ENCODE measurements around the gene TMUB2. TPM values are rescaled to one million over a fixed set of nuclear protein-coding genes. Genes with fewer than 3 reads are reported as not detected.

TMUB2 gene
- total and polyA plus RNA-seq, 2 of the 13 experiments (the other 11 are each of a cell fraction or from before 2014, with no cell fraction given): 26.9 to 50.8 TPM

DNA sequence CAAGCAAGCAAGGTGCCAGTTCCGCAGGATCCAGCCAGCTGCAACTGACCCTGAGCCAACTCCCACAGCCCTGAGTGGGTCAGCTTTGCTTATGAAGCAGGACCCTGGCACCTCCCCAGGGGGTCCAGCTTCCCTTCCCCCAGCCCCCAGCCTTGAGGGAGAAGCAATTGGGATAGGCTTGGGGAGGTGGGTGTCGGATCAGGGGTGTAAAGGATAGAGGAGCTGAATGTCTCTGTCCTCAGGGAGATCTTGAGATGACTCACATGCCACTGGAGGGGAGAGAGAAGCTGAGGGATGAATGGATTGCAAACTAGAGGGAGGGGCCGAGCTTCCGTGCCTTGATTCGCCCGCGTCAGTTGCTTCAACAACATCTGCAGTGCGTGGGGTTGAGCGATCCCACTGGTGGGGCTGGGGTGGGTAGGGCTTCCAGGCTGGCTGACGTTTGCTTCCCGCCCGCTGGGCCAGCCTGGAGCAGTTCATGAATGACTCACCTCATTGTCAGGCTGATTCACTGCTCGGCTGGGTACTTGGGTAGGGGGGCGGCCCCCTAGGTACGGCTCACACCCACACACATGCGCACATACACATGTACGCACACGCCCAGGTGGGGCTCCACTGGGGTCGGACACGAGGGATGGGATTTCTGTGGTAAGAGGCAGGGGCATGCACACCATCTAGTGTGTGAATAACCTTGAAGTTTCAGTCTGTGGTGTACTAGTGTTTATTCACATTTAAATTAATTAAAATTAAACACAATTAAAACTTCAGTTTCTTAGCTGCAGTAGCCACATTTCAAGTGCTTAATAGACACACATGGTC is 48.7 kb upstream of the TMUB2 start (continued):
- TF ChIP-seq, protein P1, sequence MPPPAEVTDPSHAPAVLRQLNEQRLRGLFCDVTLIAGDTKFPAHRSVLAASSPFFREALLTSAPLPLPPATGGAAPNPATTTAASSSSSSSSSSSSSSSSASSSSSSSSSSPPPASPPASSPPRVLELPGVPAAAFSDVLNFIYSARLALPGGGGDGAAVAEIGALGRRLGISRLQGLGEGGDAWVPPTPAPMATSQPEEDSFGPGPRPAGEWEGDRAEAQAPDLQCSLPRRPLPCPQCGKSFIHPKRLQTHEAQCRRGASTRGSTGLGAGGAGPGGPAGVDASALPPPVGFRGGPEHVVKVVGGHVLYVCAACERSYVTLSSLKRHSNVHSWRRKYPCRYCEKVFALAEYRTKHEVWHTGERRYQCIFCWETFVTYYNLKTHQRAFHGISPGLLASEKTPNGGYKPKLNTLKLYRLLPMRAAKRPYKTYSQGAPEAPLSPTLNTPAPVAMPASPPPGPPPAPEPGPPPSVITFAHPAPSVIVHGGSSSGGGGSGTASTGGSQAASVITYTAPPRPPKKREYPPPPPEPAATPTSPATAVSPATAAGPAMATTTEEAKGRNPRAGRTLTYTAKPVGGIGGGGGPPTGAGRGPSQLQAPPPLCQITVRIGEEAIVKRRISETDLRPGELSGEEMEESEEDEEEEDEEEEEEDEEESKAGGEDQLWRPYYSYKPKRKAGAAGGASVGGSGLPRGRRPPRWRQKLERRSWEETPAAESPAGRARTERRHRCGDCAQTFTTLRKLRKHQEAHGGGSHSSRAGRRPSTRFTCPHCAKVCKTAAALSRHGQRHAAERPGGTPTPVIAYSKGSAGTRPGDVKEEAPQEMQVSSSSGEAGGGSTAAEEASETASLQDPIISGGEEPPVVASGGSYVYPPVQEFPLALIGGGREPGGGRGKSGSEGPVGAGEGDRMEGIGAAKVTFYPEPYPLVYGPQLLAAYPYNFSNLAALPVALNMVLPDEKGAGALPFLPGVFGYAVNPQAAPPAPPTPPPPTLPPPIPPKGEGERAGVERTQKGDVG (CRISPR knock-in tag; IDR thresholded peaks at IDR 0.05; ENCODE audit: borderline replicate concordance): peak; percentile 69; the same call in 1 of the 2 replicates
- no peak for TF ChIP-seq ZNF33A (CRISPR knock-in tag; IDR thresholded peaks at IDR 0.05; ENCODE audit: borderline replicate concordance)
- TF ChIP-seq NCOR1 (IDR thresholded peaks at IDR 0.05; ENCODE audit: borderline replicate concordance, low read length): no peak
- peak; percentile 34 for TF ChIP-seq ZNF616 (CRISPR knock-in tag; IDR thresholded peaks at IDR 0.05; ENCODE audit: low read depth)
- TF ChIP-seq, protein P2, sequence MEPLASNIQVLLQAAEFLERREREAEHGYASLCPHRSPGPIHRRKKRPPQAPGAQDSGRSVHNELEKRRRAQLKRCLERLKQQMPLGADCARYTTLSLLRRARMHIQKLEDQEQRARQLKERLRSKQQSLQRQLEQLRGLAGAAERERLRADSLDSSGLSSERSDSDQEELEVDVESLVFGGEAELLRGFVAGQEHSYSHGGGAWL (CRISPR knock-in tag; IDR thresholded peaks at IDR 0.05): peak; percentile 70; the same call in 1 of the 2 replicates
- TF ChIP-seq ZNF614 (CRISPR knock-in tag; IDR thresholded peaks at IDR 0.05; ENCODE audit: borderline replicate concordance): peak; percentile 71
- no peak for TF ChIP-seq NKX3-1 (CRISPR knock-in tag; IDR thresholded peaks at IDR 0.05)
- TF ChIP-seq, protein P3, sequence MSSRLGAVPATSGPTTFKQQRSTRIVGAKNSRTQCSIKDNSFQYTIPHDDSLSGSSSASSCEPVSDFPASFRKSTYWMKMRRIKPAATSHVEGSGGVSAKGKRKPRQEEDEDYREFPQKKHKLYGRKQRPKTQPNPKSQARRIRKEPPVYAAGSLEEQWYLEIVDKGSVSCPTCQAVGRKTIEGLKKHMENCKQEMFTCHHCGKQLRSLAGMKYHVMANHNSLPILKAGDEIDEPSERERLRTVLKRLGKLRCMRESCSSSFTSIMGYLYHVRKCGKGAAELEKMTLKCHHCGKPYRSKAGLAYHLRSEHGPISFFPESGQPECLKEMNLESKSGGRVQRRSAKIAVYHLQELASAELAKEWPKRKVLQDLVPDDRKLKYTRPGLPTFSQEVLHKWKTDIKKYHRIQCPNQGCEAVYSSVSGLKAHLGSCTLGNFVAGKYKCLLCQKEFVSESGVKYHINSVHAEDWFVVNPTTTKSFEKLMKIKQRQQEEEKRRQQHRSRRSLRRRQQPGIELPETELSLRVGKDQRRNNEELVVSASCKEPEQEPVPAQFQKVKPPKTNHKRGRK (CRISPR knock-in tag; IDR thresholded peaks at IDR 0.05): no peak
- TF ChIP-seq, protein P4, sequence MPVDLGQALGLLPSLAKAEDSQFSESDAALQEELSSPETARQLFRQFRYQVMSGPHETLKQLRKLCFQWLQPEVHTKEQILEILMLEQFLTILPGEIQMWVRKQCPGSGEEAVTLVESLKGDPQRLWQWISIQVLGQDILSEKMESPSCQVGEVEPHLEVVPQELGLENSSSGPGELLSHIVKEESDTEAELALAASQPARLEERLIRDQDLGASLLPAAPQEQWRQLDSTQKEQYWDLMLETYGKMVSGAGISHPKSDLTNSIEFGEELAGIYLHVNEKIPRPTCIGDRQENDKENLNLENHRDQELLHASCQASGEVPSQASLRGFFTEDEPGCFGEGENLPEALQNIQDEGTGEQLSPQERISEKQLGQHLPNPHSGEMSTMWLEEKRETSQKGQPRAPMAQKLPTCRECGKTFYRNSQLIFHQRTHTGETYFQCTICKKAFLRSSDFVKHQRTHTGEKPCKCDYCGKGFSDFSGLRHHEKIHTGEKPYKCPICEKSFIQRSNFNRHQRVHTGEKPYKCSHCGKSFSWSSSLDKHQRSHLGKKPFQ (CRISPR knock-in tag; IDR thresholded peaks at IDR 0.05; ENCODE audit: insufficient replicate concordance): peak; percentile 90
- TF ChIP-seq NFATC3 (CRISPR knock-in tag; IDR thresholded peaks at IDR 0.05): no peak
- TF ChIP-seq, protein P5, sequence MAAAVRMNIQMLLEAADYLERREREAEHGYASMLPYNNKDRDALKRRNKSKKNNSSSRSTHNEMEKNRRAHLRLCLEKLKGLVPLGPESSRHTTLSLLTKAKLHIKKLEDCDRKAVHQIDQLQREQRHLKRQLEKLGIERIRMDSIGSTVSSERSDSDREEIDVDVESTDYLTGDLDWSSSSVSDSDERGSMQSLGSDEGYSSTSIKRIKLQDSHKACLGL (CRISPR knock-in tag; IDR thresholded peaks at IDR 0.05): peak; percentile 43; the same call in 1 of the 2 replicates
- 0 out of 2 replicates have a peak, but pooled peaks have one; percentile 32 for TF ChIP-seq TOPORS (CRISPR knock-in tag; IDR thresholded peaks at IDR 0.05)
- peak; percentile 88; the same call in 1 of the 2 replicates for TF ChIP-seq DNMT3B (CRISPR knock-in tag; conservative IDR thresholded peaks at IDR 0.05)
- TF ChIP-seq POLR2AphosphoS2 (IDR thresholded peaks at IDR 0.05; ENCODE audit: low read depth, low read length): no peak
- TF ChIP-seq, protein P6, sequence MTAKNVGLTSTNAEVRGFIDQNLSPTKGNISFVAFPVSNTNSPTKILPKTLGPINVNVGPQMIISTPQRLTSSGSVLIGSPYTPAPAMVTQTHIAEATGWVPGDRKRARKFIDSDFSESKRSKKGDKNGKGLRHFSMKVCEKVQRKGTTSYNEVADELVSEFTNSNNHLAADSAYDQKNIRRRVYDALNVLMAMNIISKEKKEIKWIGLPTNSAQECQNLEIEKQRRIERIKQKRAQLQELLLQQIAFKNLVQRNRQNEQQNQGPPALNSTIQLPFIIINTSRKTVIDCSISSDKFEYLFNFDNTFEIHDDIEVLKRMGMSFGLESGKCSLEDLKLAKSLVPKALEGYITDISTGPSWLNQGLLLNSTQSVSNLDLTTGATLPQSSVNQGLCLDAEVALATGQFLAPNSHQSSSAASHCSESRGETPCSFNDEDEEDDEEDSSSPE (CRISPR knock-in tag; IDR thresholded peaks at IDR 0.05): peak; percentile 67
- TF ChIP-seq, protein P7, sequence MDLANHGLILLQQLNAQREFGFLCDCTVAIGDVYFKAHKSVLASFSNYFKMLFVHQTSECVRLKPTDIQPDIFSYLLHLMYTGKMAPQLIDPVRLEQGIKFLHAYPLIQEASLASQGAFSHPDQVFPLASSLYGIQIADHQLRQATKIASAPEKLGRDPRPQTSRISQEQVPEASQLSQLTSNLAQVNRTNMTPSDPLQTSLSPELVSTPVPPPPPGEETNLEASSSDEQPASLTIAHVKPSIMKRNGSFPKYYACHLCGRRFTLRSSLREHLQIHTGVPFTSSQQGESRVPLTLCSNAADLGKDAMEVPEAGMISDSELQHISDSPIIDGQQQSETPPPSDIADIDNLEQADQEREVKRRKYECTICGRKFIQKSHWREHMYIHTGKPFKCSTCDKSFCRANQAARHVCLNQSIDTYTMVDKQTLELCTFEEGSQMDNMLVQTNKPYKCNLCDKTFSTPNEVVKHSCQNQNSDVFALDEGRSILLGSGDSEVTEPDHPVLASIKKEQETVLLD (CRISPR knock-in tag; IDR thresholded peaks at IDR 0.05; ENCODE audit: low read depth): 0 out of 2 replicates have a peak, but pooled peaks have one; percentile 13
- no peak for TF ChIP-seq NFIB (CRISPR knock-in tag; IDR thresholded peaks at IDR 0.05; ENCODE audit: borderline replicate concordance)

Measured in HepG2 (cell line).